Transverse colon (tissue), 4 donors: Measurements from ENCODE around the gene RCC2.

ENCODE experiments used
- CTCF ChIP-seq, 5 experiments: fragments of 200-600 bp in 3 of 5; fragments of 450-650 bp in 2 of 5; sonication (generic) in 3 of 5; IDR thresholded peaks; 1 replicate in 2 of 5; 2 replicates in 3 of 5; pipeline ENCODE4 v1.5.1; 2016 to 2017; ENCODE audit warnings: antibody characterized with exemption in 5 of 5, inconsistent platforms in 3 of 5, mild to moderate bottlenecking in 2 of 5, moderate library complexity in 1 of 5
- EP300 ChIP-seq: sonication (generic); formaldehyde crosslinking; IDR thresholded peaks from one replicate; pipeline ENCODE4 v1.6.1; 2017; ENCODE audit warnings: antibody characterized with exemption, low read depth
- POLR2A ChIP-seq: fragments of 450-650 bp; IDR thresholded peaks from one replicate; pipeline ENCODE4 v1.6.1; 2016; ENCODE audit warnings: antibody characterized with exemption, mild to moderate bottlenecking, moderate library complexity
- POLR2AphosphoS5 ChIP-seq, 3 donors: sonication (generic); formaldehyde crosslinking; IDR thresholded peaks; one replicate each; pipeline ENCODE4 v1.6.1; 2016; ENCODE audit warnings: antibody characterized with exemption in 3 of 3

- no peak for TF ChIP-seq CTCF (IDR thresholded peaks at IDR 0.05)
- TF ChIP-seq EP300: no peak
- no peak for TF ChIP-seq POLR2A
- TF ChIP-seq POLR2AphosphoS5 (IDR thresholded peaks at IDR 0.05): no peak
Measured at GRCh38 chr1:17458794-17459193, 19.3 kb upstream of the RCC2 start.
